Pulmonary artery endothelial cell (primary cell): ENCODE measurements around the gene SLC38A2. TPM values are rescaled to one million over a fixed set of nuclear protein-coding genes. Genes with fewer than 3 reads are reported as not detected.

ENCODE experiments used
- DNase-seq: peaks from one replicate; pipeline ENCODE4 v3.0.0-alpha.2; 2011; ENCODE audit warnings: low read depth, low spot score
- total RNA-seq: library from RNA; depleted of rRNA; stranded (reverse); fragments of >200 nt; gene quantifications from 2 replicates; pipeline ENCODE4 v1.2.3, GENCODE V29; 2014

SLC38A2 gene
- total RNA-seq, 1 donor from 2014 or later, result 423 TPM

- no peak for DNase-seq
Observed at GRCh38 chr12:46376579-46376978, 4.0 kb upstream of the SLC38A2 start.

DNA sequence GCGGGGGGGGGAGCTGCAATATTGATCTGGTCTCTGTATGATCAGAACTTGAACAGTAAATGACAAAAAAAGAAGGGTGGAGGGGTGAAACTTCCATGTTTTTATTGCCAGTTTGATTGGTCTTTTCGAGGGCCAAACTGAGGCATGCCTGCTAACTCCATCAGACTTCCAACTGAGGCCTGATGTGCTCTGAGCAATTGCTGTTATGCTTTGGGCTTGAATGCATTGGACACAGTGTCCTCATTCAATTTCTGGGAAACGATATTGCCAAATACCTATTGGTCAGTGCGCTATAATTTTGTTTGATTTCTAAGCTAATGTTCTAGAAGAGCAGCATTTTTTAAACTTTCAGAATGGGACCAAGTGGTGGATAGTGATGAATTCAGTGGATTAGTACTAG is 2.1 kb upstream of the SLC38A2 start:
- no peak for DNase-seq

DNA sequence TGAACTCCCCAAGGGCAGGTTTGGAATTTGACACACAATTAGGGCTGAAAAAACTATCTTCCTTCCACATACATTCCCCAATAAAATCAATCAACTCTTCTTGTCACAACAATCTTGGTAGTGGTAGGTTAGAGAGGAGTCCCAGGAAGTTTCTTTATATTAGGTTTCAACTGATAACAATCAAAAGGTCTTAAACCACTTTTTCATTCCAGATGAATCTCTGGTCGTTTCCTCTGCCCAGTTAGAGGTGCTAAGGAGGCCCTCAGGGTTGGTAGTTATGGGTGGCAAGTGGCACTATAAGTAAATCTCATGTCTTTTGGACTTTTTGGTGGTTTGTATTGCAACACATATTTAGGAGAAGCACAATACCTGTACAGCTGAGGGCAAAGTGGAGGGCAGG is 1.7 kb upstream of the SLC38A2 start:
- no peak for DNase-seq

GRCh38 chr12:46373301-46374296 is 1.0 kb upstream of the SLC38A2 start:
- no peak for DNase-seq

- DNase-seq, result no peak
Observed at GRCh38 chr12:46371718-46372543, 642 bp downstream of the SLC38A2 start.

DNA sequence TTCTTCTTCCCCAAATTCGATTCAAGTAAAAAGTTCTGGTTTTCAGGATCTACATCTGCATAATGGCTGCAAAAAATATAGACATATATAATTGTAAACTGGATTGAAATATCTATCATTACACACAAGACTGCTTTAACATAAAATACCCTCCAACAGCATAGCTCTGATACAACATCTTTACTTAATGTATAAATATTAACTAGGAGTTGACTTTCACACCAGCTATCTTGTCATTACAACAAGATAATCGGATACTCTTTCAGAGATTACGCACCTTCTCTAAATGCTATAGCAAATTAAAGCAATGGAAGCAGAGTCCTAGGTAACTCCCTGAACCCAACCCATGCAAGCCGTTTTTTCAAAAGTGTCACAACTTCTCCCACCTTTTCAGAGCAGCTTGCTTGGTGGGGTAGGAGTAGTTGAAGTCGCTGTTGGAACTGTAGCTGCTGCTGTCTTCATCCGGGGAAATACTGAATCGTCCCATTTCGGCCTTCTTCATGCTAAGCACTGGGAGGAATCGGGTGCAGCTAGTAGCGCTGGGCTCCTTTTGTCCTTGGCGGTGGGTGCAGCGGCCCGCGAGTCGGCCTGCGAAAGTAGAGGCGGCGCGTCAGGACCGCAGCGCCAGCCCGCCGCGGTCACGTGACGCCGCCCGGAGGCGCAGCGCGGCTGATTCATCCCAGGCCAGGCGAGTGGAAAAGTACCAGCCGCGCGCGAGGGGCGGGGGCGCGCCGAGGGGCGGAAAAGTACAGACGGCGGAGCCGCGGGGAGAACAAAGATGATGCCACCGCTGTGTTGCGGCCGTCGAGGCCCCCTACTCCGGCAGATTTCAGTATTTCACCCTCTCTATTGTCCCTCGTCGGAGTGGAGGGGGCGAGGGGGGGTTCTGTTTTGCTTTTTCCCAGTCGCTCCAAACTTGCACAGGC is 1.5 kb downstream of the SLC38A2 start:
- no peak for DNase-seq

DNA sequence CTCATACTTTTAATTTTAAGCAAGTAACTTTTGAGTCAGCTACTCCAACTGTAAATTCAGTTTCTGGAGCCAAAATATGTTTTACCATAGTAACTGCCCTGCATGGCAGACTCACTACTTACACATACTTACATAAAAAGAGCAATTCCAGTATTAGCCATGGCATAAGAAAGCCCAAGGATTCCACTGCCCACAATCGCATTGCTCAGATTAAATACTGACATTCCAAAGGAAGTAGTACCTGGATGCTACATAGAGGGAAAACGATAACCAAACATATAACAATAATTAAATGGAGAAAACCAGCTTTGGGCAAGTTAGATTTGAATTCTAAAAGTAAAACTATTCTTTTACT is 2.2 kb downstream of the SLC38A2 start:
- DNase-seq, result no peak

DNA sequence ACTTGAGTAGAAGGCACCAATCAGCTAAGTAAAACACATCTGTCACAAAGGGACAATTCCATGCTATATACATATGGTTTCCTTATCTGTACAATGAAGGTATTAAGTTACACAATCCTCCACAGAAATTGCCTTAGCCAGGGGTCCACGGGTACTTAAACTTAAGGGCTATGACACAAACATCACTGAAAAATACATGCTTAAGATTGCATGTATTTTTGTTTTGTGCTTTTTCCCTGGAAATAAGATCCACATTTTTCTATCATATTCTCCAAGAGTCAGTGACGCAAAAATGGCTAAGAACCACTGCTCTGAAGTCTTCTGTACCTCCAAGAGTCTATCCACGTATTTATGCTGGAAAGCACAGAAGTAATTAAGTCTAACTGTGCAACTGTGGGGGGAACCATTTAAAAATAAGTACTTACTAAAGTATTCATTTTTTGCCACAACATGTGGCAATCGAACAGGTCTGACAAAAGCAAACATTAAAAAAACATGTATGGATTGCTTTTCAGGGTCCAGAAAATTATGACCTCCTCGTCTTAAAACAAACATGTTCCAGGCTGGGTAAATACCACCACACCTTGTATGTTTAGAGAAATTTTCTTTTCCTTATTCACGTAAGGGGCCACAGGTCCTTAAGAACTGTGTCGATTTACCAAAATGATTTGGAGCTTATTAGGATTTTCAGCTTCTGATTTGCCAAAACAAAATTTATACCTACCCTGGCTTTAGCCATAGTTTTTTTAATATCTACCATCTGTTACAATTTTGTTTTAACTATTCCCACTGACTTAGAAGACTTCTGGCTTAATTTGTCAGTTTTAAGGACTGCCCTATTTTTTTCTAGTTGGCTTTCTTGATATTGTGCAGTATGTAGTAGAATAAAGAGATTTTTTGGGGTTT is 2.8 kb downstream of the SLC38A2 start:
- no peak for DNase-seq

GRCh38 chr12:46369095-46369473 is 3.5 kb downstream of the SLC38A2 start:
- no peak for DNase-seq

DNA sequence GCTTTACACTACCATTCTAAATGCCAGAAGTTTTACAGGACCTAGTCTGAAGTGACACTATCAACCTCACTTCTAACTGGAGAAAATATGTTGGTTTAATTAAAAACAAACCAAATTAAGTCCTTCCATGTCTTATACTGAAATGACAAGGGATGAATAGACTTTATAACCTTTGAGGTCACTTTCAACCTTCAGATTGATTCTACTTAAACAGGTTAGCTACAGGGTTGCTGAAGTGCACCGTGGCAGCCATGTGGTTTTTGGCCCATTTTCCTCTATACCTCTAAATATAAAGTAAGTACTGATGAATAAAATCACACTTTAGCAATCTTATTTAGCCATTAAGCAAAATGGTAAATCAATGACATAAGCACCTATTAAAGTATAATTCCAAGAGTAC is 3.9 kb downstream of the SLC38A2 start:
- no peak for DNase-seq

DNA sequence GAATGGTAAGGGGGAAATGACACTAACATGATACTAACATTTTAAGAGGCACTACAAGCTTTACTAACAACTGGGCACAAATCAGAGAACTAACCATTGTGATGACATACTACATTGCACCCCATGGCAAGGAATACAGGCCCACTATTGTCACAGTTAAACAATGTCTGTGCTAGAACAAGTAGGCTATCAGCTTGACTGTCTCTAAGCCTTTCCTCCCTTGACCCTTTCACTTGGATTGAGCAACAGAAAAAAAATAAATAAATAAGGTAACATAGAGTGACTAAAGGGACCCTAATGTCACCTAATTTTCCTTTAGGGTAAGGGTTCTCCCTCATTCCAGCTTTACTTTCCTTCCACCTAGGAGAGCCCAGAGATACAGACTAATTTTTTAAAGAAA is 4.4 kb downstream of the SLC38A2 start:
- no peak for DNase-seq

DNA sequence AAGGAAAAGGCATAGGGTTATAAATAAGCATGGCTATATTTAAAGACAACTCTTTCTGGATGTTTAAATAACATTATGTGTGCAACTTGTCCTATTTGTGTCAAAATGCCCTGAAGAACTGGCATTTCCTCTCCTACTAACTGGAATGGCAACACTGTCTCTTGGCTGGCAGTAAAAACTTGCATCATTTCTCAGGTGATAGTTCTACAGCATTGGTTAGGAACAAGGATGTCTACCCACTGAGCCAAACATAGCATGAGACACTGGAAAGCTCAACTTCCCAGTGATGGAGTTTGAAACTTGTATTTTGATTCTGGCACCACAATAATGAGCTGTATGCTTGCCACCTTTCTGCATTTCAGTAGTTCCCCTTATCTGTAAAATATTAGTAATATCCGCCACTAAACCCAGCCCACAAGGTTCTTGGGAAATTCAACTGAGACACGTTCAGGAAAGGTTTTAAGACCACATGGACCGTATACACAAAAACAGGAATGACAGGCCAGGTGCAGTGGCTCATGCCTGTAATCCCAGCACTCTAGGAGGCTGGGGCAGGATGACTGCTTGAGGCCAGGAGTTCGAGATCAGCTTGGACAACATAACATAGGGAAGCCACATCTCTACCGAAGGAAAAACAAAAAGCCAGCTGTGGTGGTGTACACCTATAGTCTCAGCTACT is 5.1 kb downstream of the SLC38A2 start:
- DNase-seq, result no peak

GRCh38 chr12:46366771-46367170 is 5.8 kb downstream of the SLC38A2 start:
- no peak for DNase-seq

DNA sequence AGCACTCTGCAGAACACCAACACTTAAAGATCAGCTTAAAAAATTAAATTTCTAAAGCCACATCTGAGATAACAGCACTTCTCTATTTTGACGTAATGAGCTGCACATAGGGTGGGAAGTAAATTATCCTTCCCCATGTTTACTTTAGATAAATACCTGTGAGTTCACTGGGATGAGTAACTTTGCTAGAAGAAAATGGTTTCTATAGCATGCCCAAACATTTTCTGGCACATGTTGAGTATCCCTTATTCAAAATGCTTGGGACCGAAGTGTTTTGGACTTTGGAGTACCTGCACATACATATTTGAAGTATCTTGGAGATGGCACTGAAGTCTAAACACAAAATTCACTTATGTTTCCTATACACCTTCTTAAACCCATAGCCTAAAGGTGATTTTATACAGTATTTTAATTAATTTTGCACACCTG is 6.6 kb downstream of the SLC38A2 start:
- no peak for DNase-seq

- DNase-seq, result no peak
Observed at GRCh38 chr12:46364777-46365580, 7.6 kb downstream of the SLC38A2 start.

DNA sequence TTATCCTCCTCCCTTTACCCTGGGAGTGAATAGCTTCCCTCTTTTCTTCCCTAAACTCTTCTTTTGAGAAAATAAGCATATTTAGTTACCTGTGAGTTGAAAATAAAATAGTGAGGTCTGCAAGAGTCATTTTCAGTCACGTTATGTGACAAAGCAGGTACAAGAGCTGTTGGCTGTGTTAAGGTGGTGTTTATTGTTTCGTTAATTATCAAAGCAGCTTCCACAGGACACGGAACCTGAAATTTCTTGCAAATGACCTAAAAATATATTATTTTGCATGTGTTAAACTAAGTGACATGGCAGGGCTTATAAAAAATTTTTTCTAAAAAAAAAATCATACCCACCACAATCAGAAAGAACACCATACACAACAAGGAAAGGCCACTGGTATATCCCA is 8.3 kb downstream of the SLC38A2 start:
- DNase-seq, result no peak

- DNase-seq, result no peak
Observed at GRCh38 chr12:46363582-46364299, 8.8 kb downstream of the SLC38A2 start.

DNA sequence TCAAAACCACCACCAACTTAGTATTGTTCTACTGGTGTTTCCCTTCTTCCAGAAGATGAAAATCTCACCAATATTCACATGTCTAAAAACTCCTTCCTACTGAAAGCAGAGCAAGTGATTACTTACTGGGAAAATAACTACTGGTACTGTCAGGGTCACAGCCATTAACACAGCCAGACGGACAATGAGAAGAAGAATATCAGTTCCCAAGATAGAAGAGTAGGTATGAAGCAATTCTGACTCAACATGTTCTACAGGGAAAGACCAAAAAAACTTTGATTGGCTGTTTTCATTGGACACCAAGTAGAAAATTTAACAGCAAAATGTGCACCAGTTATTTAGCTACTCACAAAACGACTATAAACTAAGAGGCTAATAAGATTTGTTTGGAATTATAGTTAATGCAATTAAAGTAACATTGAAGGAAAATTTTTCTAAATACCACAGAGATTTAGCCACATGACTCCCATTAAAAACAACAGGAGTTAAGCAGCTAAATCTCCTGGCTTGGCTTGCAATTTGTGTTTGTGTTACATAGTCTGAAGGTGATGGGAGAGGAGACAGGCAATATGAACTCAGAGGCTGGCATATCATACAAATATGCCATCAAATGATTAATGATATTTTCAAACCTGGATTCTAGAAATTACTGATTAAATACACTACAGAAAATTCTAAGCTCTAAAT is 9.5 kb downstream of the SLC38A2 start:
- DNase-seq, result no peak
